HL-60/S4 (cell line): ENCODE measurements around the gene INSR.

Source experiments
- in situ Hi-C: fragments of 300-500 bp; cut with MboI; formaldehyde crosslinking; loops from 2 replicates; pipeline ENCODE4 v1.14.3; 2022; ENCODE audit warnings: low sequenced_read_pairs

INSR gene

DNA sequence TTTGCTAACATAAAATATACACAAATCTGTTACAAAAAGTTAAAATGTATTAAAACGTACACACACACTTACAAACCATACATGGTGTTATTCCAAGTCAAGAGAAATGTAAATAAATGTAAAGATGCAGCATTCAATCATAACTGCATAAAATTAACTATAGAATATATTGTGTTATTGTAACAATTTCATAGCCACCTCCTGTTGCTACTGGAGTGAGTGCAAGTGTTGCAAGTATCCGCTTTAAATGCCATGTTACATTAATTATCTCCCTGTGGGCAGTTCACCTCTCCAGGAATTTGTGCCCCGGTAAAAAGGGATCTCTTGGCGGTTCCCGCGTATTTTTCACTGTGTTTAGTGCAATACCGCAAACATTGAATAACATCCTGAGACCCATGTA is 3.5 kb upstream of the INSR start:
- in situ Hi-C loops, result no loop called here

DNA sequence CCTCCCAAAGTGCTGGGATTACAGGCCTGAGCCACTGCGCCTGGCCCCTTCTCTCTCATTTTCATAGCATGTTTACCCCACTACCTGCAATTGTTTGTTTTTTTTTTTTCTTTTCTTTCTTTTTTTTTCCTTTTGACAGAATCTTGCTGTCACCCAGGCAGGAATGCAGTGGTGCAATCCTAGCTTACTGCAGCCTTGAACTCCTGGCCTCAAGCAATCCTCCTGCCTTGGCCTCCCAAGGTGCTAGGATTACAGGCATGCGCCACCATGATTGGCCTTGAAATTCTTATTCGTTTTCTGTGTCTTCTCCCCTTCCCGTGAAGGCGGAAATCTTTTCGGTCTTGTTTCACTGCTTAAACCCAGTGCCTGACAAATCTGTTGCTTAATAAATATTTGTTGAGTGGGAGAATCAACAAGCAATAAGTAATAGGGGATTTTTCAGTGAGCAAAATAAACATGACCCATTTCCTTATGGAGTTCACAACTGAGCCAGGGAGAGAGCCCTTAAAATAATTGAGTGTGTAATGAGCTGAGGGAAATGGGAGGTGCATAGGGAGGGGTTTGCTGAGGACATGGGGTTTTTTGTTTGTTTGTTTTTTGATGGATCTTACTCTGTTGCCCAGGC is 1.8 kb upstream of the INSR start:
- in situ Hi-C loops, result no loop called here

DNA sequence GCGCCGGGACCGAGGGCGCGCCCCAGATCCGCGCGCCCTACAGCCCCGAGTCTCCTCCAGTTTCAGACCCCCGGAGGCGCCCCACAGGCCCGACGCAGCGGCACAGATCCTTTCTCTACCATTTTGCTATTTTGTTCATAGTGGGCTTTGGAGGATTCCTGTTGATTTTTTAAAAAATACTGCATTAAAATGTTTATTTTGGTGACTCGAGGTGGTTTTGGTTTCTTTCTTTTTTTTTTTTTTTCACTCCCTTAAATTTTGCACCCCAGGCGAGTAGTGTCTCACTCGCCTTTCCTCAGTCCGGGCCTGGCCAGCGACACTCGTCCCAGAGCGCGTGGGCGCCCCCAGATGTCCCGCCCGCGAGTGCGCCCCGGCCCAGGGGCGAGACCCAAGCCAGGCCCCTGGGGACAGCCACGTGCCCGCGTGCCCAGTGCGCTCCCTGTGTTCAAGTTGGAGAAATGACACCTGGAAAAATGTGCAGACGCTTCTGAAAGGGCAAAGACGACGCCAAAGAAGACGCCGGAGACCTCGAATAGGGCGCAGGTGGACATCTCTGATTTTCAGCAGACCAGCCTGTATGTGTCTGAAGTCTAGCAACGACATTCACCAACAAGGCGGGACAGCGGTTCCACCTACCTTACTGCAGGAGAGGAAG is 471 bp upstream of the INSR start:
- in situ Hi-C loops, result loop anchor here (5.0 kb wide), 1 partner anchor 97 kb away; no protein-coding TSS in a partner anchor

DNA sequence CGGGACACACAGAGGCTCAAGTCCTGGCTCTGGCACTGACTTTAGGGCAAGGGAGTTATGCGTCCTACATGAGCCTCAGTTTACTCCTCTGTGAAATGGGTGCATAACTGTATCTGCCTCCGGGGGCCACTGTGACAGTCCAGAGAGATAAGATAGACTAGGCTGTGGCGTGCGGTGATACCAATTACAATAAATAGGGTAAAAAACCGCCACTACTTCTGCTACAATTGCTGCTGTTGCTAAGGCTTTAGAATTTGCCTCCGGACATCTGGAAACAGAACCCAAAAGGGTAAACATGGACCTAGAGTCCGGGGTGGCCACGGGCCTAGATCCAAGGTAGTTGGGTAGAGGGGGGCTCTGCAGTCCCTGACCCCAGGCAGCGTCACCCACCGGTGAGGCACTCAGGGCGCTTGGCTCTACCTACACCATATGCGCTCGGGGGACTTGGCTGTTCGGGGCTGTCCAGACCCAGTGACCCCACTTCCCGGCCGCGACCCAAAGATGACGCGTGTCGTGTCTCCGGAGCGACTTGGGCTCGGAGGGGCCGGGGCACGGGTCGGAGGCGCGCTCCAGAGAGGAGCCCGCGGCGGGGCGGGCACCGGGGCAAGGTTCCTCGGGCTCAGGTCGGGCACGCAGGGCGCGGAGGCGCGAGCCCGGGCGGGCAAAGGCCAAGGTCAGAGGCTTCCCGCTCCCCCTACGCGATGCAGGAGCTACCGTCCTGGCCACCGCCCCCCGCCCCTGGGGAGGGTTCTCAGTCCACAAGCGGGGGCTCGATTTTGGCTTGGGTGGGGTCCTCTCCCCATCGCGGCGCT is 1.1 kb downstream of the INSR start:
- in situ Hi-C loops, result loop anchor here (5.0 kb wide), 1 partner anchor 96 kb away; no protein-coding TSS in a partner anchor

DNA sequence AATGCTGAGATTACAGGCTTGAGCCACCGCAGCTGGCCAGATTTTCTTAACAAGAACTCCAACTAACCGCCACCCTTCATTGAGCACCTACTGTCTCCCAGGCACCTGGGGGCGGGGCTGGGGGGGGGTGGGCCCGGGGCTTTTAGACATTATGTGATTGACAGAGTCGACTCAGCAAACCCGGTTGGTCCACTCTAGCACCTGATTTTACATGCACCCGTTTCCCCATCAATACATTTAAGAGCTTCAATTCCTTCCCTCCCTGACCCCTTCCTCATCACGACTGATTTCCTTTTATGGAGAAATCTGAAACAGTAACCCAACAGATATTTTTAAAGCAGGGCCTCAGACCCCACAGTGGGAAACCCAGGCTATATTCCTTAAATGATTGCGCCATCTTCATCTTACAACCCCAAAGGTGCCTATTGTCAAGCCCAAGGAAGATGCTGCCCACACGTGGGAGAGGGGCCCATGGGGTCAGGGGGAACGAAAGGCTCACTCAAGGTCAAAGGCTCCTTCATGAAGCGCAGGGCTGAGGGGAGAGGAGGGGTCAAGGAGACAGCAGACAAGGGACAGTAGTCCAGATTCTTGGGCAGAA is 1.8 kb downstream of the INSR start:
- in situ Hi-C loops, result loop anchor here (5.0 kb wide), 1 partner anchor 95 kb away; no protein-coding TSS in a partner anchor

DNA sequence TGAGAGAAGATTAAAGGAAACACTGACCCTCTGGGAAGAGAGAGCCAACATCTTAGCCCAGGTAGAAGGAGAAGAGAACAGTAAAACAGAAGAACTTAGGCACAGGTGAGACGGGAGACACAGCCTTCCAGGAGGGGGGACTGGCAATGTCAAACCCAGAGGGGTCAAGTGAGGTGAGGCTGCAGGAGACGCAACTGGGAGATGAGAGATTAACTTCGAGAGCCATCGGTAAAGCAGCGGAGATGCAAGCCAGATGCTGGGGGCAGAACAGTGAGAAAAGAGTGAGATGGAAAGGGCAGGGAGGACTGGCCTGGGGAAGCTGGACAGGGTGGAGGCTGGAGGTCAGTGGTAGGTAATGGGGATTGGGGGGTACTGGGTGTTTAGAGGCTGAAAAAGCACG is 5.2 kb downstream of the INSR start:
- in situ Hi-C loops, result no loop called here

DNA sequence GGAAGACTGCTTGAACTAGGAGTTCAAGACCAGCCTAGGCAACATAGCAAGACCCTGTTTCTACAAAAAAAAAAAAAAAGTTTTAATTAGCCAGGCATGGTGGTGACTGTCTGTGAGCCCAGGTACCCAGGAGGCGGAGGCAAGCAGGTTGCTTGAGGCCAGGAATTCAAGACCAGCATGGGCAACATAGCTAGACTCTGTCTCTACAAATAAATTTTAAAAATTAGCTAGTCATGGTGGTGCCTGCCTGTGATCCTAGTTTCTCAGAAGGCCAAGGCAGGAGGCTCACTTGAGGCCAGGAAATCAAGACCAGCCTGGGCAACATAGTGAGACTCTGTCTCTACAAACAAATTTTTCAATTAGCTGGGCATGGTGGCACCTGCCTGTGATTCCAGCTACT is 6.1 kb downstream of the INSR start:
- in situ Hi-C loops, result no loop called here

DNA sequence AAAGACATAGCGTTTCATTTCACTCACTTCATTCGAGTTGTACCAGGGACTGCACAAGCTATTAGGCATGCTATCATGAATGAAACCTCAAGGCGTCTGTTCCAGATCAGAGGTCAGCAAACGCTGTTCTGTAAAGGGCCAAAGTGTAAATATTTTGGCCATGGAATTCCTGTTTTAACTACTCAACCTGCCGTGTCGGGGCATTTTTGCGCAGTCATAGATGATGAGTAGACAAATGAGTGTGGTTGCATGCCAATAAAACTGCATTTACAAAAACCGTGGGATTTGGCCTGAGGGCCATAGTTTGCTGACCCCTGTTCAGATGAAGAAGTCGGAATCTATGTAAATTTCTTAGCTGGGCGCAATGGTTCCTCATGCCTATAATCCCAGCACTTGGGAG is 6.5 kb downstream of the INSR start:
- in situ Hi-C loops, result no loop called here

DNA sequence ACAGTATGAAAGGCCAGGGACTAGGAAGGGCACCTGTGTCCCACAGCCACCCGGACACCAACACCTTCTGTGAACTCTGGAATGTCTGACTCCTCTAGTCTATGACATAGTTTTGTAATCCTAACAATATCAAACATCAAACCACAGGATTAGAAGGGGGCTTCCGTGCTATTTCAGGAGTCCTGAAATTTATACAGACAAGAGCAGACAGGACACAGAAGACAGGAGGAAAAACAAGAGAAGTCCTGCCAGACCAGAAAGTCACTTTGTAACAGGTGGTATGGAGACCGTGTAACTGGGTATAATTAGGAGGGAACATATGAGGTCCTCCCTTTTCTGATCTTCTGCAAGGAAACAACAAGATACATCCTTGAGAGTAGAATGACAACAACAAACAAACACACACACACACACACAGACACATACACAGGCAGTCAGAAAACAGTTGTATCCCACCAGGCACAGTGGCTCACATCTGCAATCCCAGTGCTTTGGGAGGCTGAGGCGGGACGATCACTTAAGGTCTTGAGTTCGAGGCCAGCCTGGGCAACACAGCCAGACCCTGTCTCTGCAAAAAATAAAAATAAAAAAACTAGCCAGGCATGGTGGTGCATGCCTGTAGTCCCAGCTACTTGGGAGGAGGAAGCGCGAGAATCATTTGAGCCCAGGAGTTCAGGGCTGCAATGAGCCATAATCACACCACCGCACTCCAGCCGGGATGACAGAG is 13.1 kb downstream of the INSR start:
- in situ Hi-C loops, result no loop called here

DNA sequence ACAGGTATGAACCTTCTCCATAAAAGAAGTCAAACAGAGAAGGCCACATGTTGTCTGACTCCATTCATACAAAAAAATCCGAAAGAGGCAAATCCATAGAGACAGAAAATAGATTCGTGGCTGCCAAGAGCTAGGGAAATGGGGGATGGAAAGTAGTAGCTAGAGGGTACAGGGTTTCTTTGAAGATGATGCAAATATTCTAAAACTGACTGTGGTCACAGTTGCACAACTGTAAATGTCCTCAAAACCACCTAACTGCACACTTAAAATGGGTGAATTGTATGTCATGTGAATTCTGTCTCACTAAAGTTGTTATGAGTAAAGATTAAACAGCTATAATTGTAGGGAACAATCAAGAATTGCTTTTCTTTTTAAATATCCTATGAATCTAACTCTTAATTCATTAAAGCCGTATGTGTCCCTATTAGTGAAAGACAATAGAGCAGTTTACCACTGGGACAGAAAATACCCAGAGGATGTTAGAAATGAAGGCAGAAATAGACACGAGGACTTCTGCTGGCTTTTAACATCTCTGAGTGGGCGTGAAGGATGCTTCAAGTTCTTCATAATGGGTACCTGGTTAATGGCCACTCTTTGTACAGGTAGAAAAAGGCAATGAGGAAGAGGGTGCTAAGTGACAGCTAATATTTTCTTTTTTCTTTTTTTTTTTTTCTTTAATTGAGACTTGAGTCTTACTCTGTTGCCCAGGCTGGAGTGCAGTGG is 21.2 kb downstream of the INSR start:
- in situ Hi-C loops, result no loop called here

DNA sequence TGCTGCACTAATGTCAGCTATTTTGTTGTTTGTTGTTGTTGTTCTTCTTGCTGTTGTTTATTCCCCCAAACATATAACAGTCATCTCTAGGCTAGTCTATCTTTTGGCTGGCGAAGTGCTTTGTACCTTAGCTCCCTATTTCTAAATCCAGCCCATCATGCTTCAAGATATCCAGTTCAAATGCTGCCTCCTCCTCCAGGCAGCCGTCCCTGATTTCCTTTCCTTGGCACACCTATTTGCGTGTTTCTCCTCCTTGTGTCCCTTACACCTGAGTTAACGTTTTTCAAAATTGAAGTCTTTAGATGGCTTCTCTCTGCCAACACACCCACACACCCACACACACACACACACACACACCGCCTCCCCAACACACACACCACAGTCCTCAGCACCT is 25.5 kb downstream of the INSR start:
- in situ Hi-C loops, result no loop called here

DNA sequence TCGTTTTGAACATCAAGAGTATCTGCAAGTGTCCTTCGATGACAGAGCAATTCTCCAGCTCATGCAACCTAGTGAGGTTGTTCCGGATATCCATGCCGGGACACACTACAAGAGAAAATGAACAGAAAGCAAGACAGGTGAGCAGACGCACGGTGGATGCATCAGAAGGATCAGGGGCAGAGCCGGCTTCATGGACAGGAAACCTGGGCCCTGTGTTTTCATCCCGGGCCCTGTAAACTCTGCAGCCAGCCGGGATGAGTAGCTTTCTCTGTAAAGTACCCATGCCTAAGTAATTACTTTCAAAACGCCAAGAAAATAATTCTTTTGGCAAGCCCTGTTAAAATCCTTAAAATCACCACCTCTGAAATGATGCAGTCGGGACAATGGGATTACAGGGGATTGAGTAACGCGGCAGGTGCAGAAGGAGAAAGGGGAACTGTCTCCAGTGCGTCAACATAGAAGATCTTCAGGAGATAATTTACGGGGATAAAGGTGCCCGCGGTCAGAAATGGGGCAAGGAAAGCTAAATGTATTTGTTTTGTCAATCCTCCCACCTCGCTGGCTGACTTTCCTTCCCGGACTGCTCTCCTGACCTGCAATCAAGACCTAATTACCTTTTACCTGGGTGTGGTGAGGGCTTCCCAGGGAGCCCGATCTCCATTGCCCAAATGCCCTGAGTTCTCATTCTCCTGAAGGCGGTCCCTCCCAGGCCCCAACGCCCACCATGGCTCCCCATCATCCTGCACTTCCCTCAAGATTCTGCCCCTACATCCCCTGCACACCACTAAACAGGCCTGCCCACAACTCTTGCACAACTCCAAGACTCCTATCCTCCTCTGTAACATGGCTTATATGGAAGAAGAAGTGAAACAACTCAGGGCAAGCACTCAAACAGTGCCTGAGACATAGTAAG is 26.2 kb downstream of the INSR start:
- in situ Hi-C loops, result no loop called here

DNA sequence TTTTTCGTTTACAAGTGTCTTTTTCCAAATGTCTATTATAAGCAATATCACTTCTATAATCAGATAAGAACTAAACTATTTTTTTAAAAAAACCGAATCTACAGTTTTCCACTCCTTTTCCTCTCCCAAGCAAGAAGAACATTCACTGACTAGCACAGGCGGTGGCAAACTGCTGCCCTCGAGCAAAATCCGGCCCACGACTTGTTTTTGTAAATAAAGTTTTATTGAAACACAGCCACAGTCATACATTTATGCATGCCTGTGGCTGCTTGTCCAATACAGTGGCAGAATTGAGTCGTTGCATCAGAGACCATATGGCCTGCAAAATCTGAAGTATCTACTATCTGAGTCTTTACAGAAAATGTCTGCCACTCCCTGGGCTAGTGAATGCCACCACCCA is 27.4 kb downstream of the INSR start:
- in situ Hi-C loops, result no loop called here

DNA sequence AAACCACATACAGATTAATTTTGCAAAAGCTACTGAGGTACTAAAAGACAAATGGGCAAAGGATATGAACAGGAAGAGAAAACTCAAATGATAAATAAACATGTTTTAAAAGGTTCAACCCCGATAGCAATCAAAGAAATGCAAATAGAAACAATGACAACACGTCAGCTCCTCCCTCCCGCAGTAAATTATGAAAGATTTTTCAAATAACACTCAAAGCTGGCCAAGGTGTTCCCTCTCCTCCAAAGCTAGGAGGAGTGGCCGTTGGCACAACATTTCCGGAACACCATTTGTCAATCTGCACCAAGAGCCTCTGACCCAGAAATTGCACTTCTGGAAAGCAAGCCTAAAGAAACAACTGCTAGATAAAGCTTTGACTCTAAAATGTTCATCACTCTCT is 28.3 kb downstream of the INSR start:
- in situ Hi-C loops, result no loop called here

DNA sequence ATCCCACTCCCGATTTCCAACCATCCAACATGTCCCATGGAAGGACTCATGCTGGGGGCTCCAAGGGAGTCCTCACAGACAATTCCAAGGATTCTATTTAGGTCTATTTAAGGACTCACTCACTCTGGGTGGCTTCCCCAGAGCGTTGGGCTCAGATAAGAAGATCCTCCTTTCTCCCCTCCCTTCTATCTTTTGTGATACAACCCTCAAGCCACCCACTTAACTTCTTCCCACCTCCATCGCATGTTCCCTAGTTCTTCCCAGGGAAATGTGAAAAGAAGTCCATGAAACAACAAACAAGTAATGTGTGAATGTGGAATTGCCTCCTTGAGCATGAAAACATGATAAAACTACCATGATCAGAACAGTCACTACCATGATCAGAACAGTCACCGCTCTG is 29.4 kb downstream of the INSR start:
- in situ Hi-C loops, result no loop called here

DNA sequence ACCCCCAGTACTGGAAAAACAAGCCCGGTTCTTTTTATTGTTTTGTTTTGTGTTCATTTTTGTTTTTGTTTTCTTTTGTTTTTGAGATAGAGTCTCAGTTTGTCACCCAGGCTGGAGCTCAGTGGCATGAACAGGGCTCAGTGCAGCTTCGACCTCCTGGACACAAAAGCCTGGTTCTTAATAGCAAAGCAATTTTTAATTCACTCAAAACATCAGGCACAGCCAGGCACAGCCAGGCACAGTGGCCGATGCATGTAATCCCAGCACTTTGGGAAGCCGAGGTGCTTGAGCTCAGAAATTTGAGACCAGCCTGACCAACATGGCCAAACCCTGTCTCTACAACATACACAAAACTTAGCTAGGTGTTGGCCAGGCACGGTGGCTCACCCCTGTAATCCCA is 30.7 kb downstream of the INSR start:
- in situ Hi-C loops, result no loop called here

DNA sequence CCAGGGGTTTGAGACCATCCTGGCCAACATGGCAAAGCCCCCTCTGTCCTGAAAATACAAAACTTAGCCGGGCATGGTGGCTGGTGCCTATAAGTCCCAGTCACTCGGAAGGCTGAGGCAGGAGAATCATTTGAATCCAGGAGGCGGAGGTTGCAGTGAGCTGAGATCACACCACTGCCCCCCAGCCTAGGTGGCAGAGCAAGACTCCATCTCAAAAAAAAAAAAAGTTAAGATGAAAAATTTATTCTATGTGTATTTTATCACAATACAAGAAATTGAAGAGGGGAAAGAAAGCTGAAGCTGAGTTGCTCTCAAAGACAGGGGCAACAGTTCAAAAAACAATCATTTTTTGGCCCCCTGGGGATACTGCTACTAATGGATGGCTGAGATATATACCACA is 31.1 kb downstream of the INSR start:
- in situ Hi-C loops, result no loop called here

DNA sequence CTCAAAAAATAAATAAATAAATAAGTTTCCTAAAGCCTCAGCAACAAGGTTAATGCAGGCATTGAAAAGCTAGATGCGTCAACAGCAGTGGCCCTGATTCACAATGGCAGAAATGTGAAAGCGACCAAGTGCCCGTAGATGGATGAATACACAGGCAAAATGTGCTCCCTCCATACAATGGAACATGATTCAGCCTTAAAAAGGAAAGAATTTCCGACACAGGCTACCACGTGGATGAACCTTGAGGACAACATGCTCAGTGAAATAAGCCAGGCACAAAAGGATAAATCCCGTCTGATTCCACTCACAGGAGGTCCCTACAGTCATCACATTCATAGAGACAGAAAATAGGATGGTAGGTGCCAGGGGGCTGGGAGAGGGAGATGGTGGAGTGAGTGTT is 31.7 kb downstream of the INSR start:
- in situ Hi-C loops, result no loop called here

DNA sequence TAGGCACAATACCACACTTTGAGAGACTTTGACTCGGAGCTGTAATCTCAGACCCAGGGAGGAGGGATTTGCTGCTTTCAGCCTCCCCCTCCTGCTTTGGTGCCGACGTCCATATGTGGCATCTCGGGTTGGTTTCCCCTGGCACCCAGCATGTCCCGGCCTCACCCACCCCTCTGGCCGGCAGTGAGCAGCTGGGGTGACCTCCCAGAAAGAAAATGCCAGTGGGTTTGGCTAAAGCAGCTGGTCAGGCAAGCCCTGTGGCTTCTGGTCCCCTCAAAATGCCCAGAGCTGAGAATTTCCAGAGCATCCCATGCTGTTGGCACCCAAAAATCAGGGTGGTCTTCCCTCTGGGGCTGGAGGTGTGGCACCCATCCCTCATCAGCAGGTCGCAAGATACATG is 34.1 kb downstream of the INSR start:
- in situ Hi-C loops, result no loop called here
